ENCODE data around the gene TOP3B.

DNA sequence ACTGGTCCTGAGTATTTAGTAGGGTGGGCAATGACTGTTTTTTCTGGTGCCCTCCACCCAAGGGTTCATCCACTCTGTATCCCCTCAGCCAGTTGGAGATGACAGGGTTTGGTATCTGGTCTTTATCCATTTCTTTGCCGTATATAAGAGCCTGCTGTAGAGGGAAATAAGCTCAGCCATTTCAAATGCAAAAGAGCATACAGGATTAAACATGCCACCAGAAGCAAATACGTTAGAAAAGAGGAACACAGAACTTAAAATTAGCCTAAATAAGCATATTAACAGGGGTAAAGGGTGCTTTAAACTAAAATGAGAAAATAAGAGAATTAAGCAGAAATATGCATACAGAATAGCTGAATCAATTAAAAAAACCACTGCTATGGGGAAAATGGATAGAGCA, 27.8 kb upstream of the TOP3B start:
- TF ChIP-seq, protein P1, sequence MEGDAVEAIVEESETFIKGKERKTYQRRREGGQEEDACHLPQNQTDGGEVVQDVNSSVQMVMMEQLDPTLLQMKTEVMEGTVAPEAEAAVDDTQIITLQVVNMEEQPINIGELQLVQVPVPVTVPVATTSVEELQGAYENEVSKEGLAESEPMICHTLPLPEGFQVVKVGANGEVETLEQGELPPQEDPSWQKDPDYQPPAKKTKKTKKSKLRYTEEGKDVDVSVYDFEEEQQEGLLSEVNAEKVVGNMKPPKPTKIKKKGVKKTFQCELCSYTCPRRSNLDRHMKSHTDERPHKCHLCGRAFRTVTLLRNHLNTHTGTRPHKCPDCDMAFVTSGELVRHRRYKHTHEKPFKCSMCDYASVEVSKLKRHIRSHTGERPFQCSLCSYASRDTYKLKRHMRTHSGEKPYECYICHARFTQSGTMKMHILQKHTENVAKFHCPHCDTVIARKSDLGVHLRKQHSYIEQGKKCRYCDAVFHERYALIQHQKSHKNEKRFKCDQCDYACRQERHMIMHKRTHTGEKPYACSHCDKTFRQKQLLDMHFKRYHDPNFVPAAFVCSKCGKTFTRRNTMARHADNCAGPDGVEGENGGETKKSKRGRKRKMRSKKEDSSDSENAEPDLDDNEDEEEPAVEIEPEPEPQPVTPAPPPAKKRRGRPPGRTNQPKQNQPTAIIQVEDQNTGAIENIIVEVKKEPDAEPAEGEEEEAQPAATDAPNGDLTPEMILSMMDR (IDR thresholded peaks at IDR 0.05): no peak
- no peak for TF ChIP-seq POLR2AphosphoS5 (IDR thresholded peaks at IDR 0.05)
- no peak for TF ChIP-seq POLR2A (IDR thresholded peaks at IDR 0.05; ENCODE audit: low read depth)

All from esophagus muscularis mucosa (tissue), 3 donors.